GM18520 (cell line): Measurements from ENCODE around the gene CPNE8.

Experiments used
- ATAC-seq: cut with Tn5 transposase; IDR thresholded peaks from one replicate; pipeline ENCODE4 v1.9.1; 2021; ENCODE audit not compliant: unreplicated experiment

Gene CPNE8

DNA sequence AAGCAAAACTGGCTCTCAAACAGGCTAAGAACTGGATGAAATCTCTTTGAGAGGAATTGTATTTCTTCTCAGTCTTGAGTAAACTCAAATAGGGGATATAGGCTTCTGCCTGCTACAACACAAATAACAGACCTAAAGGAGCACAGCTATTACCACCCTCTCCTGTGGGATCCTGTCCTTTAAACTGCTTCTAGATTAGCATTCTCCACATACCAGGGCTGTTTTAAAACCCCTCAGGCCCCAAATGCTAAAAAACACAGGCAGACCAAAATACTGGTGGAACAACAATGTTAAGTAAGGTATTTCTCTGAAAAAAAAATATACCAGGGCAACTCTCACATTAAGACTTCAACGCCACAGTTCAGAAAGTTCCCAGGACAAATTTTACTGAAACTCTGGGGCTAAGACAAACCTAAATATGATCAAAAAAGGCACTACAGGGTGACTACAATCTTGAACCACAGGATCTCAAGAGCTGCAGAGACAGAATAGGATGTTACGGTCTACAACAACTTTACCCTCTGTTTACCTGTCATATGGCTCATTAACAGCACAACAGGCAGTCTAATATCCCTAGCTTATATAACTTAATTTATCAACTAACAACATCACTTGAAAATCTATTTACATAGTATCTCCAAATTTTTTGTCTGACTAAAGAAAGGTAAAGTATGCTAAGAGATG lies 7.2 kb downstream of the CPNE8 start:
- no peak for ATAC-seq

DNA sequence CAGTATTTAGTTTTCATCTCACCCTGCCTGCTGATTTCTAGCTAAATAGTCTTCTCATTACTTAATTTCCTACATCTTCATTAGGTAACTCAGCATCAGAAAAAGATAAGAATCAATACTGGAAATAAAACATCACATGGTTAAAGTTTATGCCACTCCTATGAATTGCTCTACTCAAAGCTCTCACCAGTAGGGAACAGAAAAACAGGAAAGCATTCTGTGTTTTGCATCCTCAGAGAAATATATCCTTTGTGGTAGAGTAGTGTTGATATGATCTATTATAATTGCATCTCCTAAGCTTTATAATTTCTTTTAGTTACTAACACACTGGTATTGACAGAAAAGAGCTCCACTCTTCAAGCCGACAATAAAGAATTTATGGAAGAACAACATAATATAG lies 9.9 kb downstream of the CPNE8 start:
- no peak for ATAC-seq

DNA sequence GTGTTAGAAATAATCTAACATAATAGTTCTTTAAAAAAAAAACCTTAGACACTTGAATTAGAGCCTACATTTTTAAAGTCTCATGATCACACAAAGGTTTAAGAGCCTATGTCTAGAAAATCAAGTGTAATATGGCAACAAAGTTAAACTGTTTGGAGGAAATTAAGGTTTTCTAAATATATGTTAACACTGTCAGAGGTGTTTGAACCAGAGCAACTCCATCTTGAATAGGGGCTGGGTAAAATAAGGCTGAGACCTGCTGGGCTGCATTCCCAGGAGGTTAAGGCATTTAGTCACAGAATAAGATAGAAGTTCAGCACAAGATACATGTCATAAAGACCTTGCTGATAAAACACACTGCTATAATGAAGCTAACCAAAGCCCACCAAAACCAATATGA lies 12.4 kb downstream of the CPNE8 start:
- ATAC-seq: no peak

DNA sequence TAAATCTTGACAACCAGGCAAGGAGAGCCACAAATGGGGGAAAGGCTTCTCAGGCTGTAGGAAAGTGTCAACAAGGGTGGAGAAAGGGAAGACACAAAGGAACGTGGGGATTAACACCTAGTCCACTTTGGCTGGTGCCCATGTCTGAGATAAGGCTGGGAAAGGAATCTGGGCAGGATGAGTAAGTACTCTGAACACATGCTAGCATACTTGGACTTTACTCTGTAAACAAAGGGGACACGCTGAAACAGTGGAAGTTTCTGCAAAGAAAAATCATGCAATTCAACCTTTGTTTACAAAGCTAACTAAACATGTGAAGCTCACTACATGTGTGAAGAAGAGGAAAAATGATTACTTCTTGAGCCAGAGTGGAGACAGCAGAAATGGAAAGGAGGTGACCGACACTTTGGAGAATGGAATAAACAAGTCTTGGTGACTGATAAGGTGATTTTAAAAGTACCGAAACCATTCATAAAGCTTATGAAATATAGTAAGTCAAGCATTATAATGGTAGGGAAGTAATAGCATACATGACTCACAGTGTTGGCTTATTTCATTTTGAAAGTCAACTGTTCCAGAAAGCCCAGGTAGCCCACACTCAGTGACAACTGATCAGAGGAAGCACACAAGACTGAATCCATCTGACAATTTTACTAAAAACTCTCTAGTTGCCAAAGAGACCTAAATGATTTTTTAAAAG lies 13.2 kb downstream of the CPNE8 start:
- peak; percentile 43 for ATAC-seq

DNA sequence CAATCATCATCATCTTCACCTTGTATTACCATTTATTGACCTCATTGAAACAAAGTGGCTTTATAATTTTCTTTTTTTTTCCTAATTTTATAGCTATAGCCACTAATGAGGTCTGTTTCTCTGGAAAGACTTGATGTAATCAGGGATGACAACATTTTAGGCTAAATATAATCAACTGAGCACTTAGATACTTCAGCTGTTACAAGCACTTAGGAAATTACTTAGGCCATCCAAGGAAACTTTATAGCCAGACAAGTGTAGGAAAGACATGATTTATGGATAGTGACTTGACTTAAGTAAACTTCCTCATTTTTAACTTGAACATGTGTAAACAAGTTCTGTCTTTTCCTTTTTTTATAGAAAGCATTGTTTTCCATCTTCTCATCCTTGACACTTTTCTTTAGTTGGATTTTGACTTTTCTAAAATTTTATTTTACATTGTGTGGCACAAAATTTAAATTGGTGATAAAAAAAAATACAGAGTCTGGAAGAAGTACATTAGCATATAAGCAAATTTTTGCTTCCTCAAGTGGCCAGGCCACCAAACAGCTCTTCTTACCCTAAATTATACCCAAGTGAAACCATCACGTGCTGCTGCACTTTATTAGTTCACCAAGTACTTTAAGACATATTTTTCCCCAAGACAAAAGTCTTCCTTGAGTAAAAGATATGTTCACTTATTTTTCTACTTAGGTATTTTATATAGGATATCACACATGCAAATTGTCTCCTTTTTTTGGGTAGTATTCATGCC lies 15.1 kb downstream of the CPNE8 start:
- no peak for ATAC-seq

DNA sequence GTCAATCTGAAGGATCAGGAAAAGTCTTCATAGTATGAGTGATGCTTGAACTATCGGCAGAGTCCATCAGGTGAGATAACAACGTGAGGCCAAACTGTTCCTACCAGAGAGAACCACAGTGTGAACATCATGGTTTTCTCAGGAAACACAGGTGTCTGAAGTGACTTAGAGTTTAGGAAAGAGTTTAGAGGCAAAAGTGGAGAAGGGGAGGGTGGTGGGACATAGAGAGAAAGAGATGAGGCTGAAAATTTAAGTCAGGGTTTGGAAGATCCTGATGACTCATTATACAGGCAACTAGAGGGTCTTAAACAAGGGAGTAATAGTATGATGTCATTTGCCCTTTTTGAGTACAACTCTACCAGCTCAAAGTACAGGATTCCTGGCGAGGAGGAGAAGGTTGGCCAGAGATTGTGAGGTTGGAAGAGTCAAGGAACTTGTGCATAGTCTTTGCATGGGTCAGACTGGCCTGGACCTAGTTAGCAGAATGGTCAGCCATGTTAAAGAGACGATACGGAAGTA lies 16.0 kb downstream of the CPNE8 start:
- ATAC-seq: no peak

DNA sequence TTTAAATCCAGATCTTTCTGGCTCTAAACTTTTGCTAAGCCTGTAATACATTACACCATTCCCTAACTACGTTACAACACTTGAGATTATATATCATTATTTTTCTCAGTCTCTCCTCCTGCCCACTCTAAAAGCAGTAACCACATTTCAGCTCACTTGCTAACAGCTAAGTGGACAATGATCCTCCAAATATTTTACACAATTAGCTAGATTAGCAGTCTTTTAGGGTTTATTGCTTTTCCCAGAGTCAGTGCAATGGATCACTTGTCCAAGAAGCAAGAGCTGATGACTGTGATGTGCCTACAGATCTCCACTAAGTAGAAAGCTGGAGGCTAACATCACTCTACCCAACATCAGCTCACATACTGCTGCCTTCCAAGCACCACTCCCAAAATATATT lies 17.6 kb downstream of the CPNE8 start:
- ATAC-seq: no peak

DNA sequence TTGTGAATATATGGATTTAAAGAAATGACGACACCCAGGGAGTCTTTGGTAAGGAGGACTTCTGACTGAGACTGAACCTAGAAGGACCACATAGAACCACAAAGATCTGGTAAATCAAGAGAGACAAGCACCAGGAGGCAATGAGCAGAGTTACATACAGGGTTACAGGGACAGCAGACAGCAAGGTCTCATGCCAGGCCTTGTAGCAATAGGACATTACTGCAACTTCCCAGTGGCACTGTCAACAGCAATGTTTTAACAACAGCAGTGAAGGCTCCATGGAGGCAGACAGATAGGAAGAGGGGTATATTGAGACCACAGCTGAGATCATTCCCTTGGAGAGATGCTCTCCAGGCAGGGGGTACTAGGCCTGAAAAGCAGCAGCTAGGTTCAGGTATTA lies 18.5 kb downstream of the CPNE8 start:
- ATAC-seq: no peak

DNA sequence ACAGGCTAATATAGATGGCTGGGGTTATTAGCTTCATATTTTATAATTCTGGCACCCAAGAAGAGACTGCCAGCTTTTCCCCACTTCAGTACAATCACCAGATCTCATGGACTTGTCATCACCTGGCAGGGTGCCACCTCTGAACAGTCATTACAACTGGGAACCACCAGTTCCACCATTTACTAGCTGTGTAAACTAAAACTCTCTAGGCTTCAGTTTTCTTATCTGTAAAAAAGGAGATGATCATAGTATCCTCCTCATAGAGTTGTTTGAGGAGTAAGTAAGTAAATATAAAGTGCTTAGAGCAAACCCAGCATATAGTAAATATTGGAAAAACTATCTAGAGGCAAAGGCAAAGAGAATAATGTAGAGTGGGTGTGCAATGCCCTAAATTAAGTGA lies 19.3 kb downstream of the CPNE8 start:
- no peak for ATAC-seq

DNA sequence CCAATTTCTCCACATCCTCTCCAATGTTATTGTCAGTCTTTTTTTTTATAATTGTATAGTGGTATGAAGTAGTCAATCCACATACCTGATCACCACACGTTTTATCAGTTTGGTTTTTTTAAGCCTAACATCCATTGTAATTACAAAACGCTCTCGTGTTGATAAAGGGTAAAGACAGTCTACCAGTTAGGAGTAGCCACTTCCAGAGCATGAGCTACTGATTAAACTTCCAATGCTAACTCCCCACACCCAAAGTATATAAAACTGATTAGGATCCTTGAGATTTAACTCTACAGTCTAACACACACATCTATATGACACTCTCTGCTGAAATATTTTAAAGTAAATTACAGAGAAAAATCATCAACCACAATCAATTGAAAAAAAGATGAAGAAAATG lies 20.7 kb downstream of the CPNE8 start:
- no peak for ATAC-seq

DNA sequence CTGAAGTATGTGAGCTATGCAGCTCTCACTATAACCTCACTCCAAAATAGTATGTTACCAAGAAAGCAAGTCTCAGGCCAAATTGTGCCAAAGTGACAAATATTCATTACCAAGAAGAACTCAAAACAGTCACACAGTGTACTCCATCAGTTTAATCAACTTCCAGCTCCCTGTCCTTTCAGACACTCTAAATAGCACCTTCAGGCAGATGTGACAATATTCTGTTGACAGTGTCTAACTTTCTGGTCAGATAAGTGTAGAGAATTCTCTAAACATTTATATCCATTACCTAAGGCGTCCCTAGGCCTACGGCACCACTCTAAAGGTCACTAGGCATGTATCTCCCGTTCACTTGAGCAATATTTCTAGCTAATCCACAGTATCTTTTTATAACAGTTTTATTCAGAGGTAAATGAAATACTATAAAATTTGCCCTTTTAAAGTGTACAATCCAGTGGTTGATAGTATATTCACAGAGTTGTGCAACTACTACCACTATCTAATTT lies 21.7 kb downstream of the CPNE8 start:
- ATAC-seq: no peak

DNA sequence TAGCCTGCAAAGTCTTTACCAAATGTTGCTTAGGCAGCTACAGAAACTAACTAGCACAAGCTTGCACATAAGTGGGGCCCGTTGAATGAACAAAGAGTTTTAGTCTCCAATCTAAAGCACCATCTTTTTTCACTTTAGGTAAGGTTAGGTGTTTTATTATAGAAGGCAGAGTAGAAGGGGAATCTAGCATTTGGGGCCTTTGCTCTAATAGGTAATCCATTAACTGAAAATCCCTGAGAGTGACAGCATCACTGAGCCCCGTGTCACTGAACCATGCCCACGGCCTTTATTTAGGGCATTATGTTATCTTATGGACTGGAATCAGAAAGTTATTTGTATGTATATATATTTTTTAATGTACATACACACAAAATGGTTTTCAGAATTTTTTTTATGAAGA lies 25.1 kb downstream of the CPNE8 start:
- no peak for ATAC-seq

DNA sequence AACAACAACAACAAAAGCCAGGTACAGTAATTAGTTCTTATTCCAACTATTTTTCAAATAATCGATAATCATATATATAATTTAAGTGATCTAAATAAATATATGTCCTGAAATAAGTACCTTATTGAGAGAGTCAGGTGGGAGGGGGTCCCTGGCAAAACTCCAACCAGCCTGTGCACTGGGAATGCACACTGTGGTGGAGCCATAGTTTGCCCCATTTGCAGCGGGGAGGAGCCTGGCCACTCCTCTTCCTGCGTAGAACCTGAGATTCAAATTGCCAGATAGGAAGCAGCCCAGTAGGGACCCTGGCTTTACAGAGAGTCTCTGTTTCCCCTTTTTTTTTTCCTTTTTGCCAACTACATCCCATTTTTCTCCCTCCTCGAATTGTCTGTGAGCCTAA lies 26.4 kb downstream of the CPNE8 start:
- ATAC-seq: no peak

DNA sequence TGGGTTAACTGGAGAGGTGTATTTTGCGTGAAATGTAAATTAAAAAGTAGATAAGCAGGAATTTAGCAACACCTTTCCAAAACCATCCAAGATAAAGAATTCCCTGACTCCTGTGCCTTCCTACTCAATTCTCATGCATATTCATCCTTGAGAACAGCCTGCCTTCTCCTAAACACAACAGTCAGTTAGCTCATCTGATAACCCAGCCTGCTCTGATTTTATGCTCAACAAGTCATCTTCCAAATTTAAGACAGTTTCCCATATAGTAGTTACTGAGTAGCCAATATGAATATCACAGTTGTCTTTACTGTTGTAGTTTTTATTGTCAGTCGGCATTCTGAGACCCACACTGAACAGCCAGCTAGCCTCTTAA lies 27.1 kb downstream of the CPNE8 start:
- no peak for ATAC-seq

DNA sequence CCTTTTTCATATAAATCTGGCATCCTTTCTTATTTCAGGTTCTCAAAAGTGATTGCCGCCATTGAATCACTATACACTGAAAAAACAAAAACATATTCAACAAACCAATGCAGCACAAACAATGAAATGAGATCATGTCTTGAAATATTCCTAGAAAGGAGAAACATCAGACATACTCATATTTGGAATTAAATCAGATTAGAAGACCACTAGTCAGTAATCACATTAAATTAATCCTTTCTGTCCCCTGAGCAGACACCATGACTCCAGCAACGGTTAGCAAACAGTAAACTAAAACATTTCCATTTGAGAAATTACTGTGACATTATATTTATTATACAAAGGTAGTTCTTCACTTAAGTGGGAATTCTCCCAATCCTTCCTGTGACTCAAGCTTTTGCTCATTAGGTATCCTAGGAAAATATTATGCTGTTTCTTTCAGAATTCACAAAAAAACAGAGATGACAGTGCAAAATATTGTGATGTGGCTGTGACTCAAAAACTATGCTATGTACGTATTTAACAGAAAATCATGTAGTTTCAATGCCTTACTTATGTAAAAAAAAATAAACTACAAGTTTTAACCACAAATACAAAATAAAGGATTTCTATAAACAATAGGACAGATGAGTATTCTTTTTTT lies 29.7 kb downstream of the CPNE8 start:
- ATAC-seq: no peak

DNA sequence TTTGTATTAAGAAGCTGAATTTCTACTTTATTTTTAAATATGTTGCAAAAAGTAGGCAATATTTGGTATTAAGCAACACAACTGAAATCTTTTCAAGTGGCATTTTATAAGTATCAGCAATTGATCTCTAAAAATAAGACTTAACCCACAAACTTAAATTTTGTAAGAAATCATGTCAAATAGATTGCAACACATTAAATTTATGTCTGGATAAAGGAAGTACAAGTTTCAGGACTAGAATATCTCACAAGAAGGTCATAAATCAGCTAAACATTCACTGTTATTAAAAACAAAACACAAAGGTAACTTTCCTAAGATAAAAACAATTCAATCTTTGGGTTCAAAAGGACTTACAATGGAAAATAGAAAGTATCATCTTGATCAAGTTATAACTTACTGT lies 32.8 kb downstream of the CPNE8 start:
- no peak for ATAC-seq

DNA sequence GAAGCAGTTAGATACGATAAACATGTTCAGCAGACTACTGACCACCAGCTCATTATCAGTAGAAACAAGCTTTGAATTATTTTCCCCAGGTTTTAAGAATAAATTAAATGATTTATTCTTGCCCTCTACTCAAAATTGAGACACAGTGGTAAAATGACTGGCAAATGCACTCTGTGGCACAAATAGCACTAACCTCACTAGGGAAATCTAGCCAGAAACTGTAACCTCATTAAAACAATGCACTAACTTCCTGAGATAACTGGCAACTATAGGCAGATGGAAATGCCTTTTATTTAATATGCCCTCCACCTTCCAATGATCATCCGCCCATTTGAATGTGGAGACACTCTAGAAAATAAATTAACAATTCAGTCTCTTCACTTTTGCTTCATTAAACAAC lies 33.2 kb downstream of the CPNE8 start:
- ATAC-seq: no peak

DNA sequence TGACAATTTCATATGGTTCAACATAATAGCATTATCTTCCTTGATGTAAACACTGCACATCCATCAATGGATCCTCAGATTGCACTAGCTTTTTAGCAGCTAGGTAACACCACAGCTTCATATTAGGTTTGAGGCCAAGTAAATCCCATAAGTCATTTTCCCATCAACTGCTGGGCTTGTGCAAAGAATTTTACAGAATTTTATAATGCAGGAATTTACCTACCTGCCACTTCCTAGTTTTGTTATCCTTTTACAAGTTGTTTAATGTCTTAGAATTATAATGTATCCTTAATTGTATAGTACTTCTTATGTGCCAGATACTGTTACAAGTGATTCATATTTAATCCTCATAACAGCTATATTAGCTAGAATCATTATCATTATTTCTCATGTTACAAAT lies 36.4 kb downstream of the CPNE8 start:
- ATAC-seq: no peak

DNA sequence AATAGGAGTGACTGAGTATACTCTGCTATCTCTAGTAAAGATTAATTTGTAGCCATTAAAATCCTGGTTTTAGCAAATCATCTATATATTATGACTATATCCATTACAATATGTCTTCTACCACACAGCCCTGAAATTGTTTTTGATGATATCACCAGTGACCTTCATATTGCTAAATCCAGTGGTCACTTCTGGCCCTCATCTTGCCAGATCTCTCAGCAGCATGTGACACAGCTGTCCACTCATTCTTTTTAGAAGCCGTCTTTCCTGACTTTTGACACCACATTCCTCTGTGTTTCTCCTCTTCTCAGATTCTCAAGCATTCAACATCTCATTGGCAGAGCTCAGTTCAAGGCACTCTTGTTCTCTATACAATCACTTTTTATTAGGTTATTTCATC lies 54.9 kb downstream of the CPNE8 start:
- no peak for ATAC-seq

DNA sequence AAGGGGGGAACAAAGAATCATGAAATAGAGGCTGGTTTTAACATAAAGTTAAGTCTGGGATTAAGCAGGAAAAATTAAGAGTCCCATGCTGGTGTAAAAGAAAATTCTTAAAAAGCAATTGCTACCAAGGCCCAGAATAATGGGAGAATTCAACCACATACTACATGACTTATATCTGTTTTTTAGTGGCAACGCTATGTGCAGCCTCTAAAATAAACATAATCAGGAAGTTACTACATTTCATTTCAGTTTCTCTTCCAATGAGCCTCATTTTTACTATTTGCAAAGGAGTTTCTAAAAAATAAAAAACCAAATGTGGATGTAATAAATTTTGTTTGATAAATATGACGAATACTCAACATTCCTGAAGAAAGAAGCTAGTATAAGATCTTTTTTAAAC lies 58.1 kb downstream of the CPNE8 start:
- no peak for ATAC-seq

DNA sequence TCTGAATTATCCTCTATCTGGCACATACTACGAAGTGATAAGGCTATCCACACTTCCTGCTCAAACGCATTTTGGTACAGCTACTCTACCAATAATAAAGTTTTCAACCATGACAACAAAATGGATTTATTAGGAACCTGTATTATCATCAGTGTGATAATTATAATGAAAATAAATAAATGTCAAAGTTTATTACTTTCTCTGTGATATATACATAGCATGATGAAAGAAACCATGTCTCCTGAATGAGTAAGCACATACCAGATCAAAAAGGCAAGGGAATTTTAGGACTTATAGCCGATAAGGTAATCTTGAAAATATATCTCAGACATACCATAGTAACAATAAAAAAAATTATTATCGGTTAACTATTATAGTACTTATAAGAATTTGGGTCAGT lies 61.1 kb downstream of the CPNE8 start:
- ATAC-seq: no peak
